ENCODE data around the gene BAIAP3. TPM values are rescaled to one million over a fixed set of nuclear protein-coding genes. Genes with fewer than 3 reads are reported as not detected.

Gene BAIAP3
- total and polyA plus RNA-seq, 2 donors (not counting 3 experiments of a cell fraction or from before 2014, with no cell fraction given) = 0.36 to 0.66 TPM

DNA sequence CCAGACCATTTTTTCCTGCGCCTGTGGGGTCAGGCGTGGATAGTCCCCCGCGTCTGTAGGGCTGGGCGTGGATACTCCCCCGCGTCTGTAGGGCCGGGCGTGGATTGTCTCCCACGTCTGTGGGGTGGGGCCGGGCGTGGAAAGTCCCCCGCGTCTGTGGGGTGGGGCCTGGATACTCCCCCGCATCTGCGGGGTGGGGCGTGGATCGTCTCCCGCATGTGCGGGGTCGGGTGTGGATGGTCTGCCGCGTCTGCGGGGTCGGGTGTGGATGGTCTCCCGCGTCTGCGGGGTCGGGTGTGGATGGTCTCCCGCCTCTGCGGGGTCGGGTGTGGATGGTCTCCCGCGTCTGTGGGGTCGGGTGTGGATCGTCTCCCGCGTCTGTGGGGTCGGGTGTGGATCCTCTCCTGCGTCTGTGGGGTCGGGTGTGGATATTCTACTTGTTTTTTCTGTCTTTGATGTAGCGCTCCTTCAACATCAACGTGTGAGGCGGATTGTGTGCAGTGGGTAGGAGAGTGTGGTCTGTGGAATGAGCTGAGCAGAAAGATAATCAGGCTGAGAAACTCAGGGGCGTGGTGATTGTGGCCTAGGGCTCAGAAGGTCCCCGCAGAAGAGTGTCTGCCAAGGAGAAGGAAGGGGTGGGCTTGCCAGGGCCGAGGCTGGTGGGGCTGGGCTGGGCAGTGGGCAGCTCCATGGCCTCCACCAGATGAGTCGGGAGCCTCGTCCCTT lies 21.5 kb downstream of the BAIAP3 start:
- H3K9ac ChIP-seq (replicated peaks; ENCODE audit: extremely low read depth, insufficient read depth, low read length) = no peak overlapping the region
- DNase-seq (ENCODE audit: low read depth, low spot score) (no peak), FAIRE-seq (no peak)
- intact Hi-C loops (cut with micrococcal nuclease) (no loop called here), dilution Hi-C loops (cut with MboI; ENCODE audit: extremely low pct_ligation_motif_present, low sequenced_read_pairs) (no loop called here)
- ChIA-PET CTCF (interaction anchor here (0.8 kb wide), 1 partner anchor 9 kb away, joined by 4 read pairs; no protein-coding TSS in a partner anchor), POLR2A (no interaction called here)
- peaks cover 57% of the 10 kb centered on the region for H3K79me2 ChIP-seq (ENCODE audit: control insufficient read depth, insufficient read depth, low read length)
- no peaks in the 10 kb centered on the region for H3K9me1 ChIP-seq (replicated peaks; ENCODE audit: control insufficient read depth, extremely low read depth, insufficient read depth, low read length)
- H3K27me3 ChIP-seq (ENCODE audit: control insufficient read depth in 2 of 2, insufficient read depth in 2 of 2, low read length in 2 of 2) = no peaks in the 10 kb centered on the region
- H3K4me1 ChIP-seq (ENCODE audit: control insufficient read depth, extremely low read depth, insufficient read depth, low read length) = peaks cover 13% of the 10 kb centered on the region
- no peaks in the 10 kb centered on the region for H3K9me3 ChIP-seq (replicated peaks; ENCODE audit: control insufficient read depth, insufficient read depth, low read length)
- no peak overlapping the region for H2AFZ ChIP-seq (ENCODE audit: low read depth, low read length)
- no TSS peak for BruUV-seq (replicated peaks)
- no peak overlapping the region for H3K4me2 ChIP-seq (ENCODE audit: insufficient read depth, low read length)
- no peaks in the 10 kb centered on the region for H4K20me1 ChIP-seq (replicated peaks; ENCODE audit: control insufficient read depth, extremely low read depth, insufficient read depth, low read length)
- TF ChIP-seq POLR2A (IDR thresholded peaks at IDR 0.05; ENCODE audit: low read depth, low read length) = no peak
- no peak for TF ChIP-seq MYC (IDR thresholded peaks at IDR 0.05; ENCODE audit: low read depth, low read length)
- no peak for TF ChIP-seq EZH2 (IDR thresholded peaks at IDR 0.05; ENCODE audit: borderline replicate concordance, low read depth, low read length, severe bottlenecking)
- no peak for TF ChIP-seq CTCF (IDR thresholded peaks at IDR 0.05; ENCODE audit: extremely low read depth in 1 of 2, insufficient read depth in 1 of 2, low read depth in 1 of 2, low read length in 2 of 2)
- TF ChIP-seq GATA2 (IDR thresholded peaks at IDR 0.05; ENCODE audit: insufficient read depth, insufficient read length, low read depth, low read length) = no peak
- TF ChIP-seq POLR2AphosphoS5 (IDR thresholded peaks at IDR 0.05; ENCODE audit: insufficient read depth, low read depth, low read length) = no peak
- TF ChIP-seq MAX (IDR thresholded peaks at IDR 0.05; ENCODE audit: insufficient read depth, insufficient read length) = no peak
- no peak for TF ChIP-seq JUN (IDR thresholded peaks at IDR 0.05; ENCODE audit: borderline replicate concordance, insufficient read depth, insufficient read length, low read depth)
- no peak for TF ChIP-seq FOS (IDR thresholded peaks at IDR 0.05; ENCODE audit: borderline replicate concordance, insufficient read depth, low read length)
- no peak overlapping the region for H3K4me3 ChIP-seq (replicated peaks in 1 of 3; ENCODE audit: insufficient read depth in 1 of 3, low read depth in 1 of 3, low read length in 3 of 3)
- H3K27ac ChIP-seq (ENCODE audit: insufficient read depth, low read depth, low read length) = no peak overlapping the region
- H3K36me3 ChIP-seq (ENCODE audit: control insufficient read depth in 2 of 2, extremely low read depth in 1 of 2, insufficient read depth in 2 of 2, low read length in 2 of 2) = peaks cover 0 to under 1% of the 10 kb centered on the region in 2 experiments
